ENCODE measurements around the gene NDNF.
A peak's percentile ranks its signal among the peaks of the same experiment; 100 is the strongest.

NDNF gene

GRCh38 chr4:121091941-121092340, 19.6 kb upstream of the NDNF start:
- DNase-seq: no peak
- Mint-ChIP-seq H3K4me3 (no peak overlapping the region), H3K36me3 (ENCODE audit: insufficient read depth) (no peaks in the 10 kb centered on the region), H3K27me3 (no peaks in the 10 kb centered on the region), H3K4me1 (ENCODE audit: low read depth in 2 of 2) (no peaks in the 10 kb centered on the region), H3K27ac (no peak overlapping the region), H3K9me3 (no peaks in the 10 kb centered on the region)
- no peak for ATAC-seq (replicated peaks)

- ATAC-seq (replicated peaks) (no peak), DNase-seq (no peak)
- Mint-ChIP-seq H3K27ac (no peak overlapping the region), H3K4me3 (no peak overlapping the region), H3K9me3 (no peaks in the 10 kb centered on the region), H3K27me3 (peaks cover 0 to 7% of the 10 kb centered on the region in 2 donors), H3K4me1 (ENCODE audit: low read depth in 2 of 2) (no peaks in the 10 kb centered on the region), H3K36me3 (ENCODE audit: insufficient read depth) (no peaks in the 10 kb centered on the region)
Measured at GRCh38 chr4:121088867-121089266, 16.5 kb upstream of the NDNF start.

GRCh38 chr4:121079376-121079775, 7.0 kb upstream of the NDNF start:
- Mint-ChIP-seq H3K27ac (no peak overlapping the region), H3K27me3 (peaks cover 23 to 27% of the 10 kb centered on the region in 2 donors)

GRCh38 chr4:121077496-121077895, 5.2 kb upstream of the NDNF start:
- Mint-ChIP-seq H3K27ac (no peak overlapping the region), H3K9me3 (no peaks in the 10 kb centered on the region), H3K27me3 (peaks cover 39 to 46% of the 10 kb centered on the region in 2 donors), H3K4me1 (ENCODE audit: low read depth in 2 of 2) (peaks cover 6 to 10% of the 10 kb centered on the region in 2 donors), H3K4me3 (no peak overlapping the region), H3K36me3 (ENCODE audit: insufficient read depth) (peaks cover 4% of the 10 kb centered on the region)
- DNase-seq (no peak), ATAC-seq (replicated peaks) (no peak)

More at GRCh38 chr4:121079376-121079775, 7.0 kb upstream of the NDNF start:
- peaks cover 0 to 3% of the 10 kb centered on the region in 2 donors for H3K4me1 Mint-ChIP-seq (ENCODE audit: low read depth in 2 of 2)
- no peaks in the 10 kb centered on the region for H3K36me3 Mint-ChIP-seq (ENCODE audit: insufficient read depth)
- no peak overlapping the region for H3K4me3 Mint-ChIP-seq
- H3K9me3 Mint-ChIP-seq: no peaks in the 10 kb centered on the region
- DNase-seq (no peak), ATAC-seq (replicated peaks) (no peak)

GRCh38 chr4:121076416-121076815, 4.1 kb upstream of the NDNF start:
- ATAC-seq (replicated peaks): no peak
- no peak overlapping the region for H3K27ac Mint-ChIP-seq
- H3K27me3 Mint-ChIP-seq: peaks cover 47 to 57% of the 10 kb centered on the region in 2 donors

DNA sequence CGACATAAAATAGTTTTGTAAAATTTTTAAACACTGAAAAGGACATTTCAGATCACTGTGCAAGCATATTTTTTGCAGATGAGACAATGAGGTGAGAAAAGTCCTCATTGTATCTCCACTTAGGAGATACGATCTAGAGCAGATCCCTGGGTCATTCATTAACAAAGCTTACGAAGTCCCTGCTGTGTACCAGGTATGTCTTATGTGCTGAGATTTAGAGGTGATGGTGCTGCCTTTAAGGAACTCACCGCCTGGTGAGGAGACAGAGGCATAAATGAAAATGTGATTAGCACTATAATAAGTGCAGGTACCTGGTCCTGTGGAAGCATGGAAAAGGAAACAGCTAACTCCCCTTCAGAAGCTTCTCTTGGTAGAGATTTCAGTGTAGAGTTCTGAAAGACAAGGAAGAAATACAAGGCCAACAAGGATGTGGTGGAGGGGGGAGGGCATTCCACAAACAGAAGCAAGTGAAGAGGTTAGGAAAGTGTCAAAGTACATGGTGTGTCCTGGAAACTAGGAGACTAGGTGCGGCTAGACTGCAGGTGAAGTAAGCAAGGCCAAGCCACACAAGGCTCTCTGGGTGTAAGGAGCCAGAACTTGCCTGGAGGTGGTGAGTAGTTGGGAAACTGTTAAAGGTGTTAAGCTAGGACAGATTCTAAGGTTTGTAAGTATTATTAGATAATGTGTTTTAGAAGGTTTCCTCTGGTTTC, 1.5 kb upstream of the NDNF start:
- no peaks in the 10 kb centered on the region for H3K9me3 Mint-ChIP-seq

More at GRCh38 chr4:121076416-121076815, 4.1 kb upstream of the NDNF start:
- Mint-ChIP-seq H3K9me3 (no peaks in the 10 kb centered on the region), H3K36me3 (ENCODE audit: insufficient read depth) (peaks cover 6% of the 10 kb centered on the region), H3K4me1 (ENCODE audit: low read depth in 2 of 2) (peaks cover 13 to 16% of the 10 kb centered on the region in 2 donors), H3K4me3 (no peak overlapping the region)
- no peak for DNase-seq

GRCh38 chr4:121073004-121073435, 685 bp upstream of the NDNF start:
- no peaks in the 10 kb centered on the region for H3K9me3 Mint-ChIP-seq
- peaks cover 70 to 81% of the 10 kb centered on the region in 2 donors for H3K27me3 Mint-ChIP-seq
- peaks cover 6% of the 10 kb centered on the region for H3K36me3 Mint-ChIP-seq (ENCODE audit: insufficient read depth)
- ATAC-seq (replicated peaks) (no peak), DNase-seq (no peak)
- H3K4me3 Mint-ChIP-seq: peak overlapping the region; percentile 86 to 89
- H3K4me1 Mint-ChIP-seq (ENCODE audit: low read depth in 2 of 2): peaks cover 18% of the 10 kb centered on the region in 2 donors
- H3K27ac Mint-ChIP-seq: peak overlapping the region in 1 of 2 donors; percentile 68

More for the DNA sequence above, 1.5 kb upstream of the NDNF start:
- H3K27me3 Mint-ChIP-seq: peaks cover 63 to 74% of the 10 kb centered on the region in 2 donors
- no peak for DNase-seq
- H3K27ac Mint-ChIP-seq: no peak overlapping the region
- no peak for ATAC-seq (replicated peaks)
- H3K4me1 Mint-ChIP-seq (ENCODE audit: low read depth in 2 of 2): peaks cover 18 to 21% of the 10 kb centered on the region in 2 donors
- H3K4me3 Mint-ChIP-seq: no peak overlapping the region
- H3K36me3 Mint-ChIP-seq (ENCODE audit: insufficient read depth): peaks cover 6% of the 10 kb centered on the region

DNA sequence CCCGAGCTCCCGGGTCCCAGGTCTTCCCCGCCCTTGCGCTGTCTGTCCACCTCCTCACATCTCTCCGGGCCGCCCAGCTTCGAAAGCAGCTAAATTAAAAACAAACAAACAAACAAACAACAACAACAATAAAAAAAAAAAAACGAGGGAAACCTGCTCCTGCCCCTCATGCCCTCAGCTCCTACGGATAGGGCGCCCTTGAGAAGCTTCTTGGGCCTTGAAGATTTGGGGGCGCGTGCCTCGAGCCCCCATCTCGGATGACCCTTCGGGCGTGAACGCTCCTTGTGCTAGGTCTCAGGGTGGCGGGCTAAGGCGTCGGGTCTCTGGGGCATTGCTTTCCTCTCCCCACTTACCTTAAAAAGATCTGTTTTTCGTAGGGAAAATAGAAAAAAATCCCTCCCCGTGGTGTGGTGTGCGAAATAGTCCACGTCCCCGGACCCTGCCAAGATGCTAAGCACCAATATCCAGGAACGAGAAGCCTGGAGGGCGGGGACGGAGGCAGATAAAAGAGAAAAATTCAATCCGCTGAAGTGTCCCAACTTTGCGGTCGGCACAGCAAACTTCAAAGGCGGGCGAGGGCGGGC, 603 bp downstream of the NDNF start:
- Mint-ChIP-seq H3K4me3 (peak overlapping the region; percentile 86 to 89), H3K36me3 (ENCODE audit: insufficient read depth) (peaks cover 6% of the 10 kb centered on the region), H3K27me3 (peaks cover 63 to 72% of the 10 kb centered on the region in 2 donors), H3K9me3 (no peaks in the 10 kb centered on the region), H3K27ac (peak overlapping the region in 1 of 2 donors; percentile 44), H3K4me1 (ENCODE audit: low read depth in 2 of 2) (peaks cover 18% of the 10 kb centered on the region in 2 donors)
- peak in 1 of 3 experiments; percentile 30 for DNase-seq
- ATAC-seq (replicated peaks): no peak

GRCh38 chr4:121070696-121071639, 1.4 kb downstream of the NDNF start:
- Mint-ChIP-seq H3K4me3 (peak overlapping the region; percentile 86 to 89), H3K27ac (no peak overlapping the region)
- ATAC-seq (replicated peaks): peak; percentile 11

GRCh38 chr4:121070274-121070673, 2.1 kb downstream of the NDNF start:
- no peak for DNase-seq
- Mint-ChIP-seq H3K27me3 (peaks cover 63 to 72% of the 10 kb centered on the region in 2 donors), H3K9me3 (no peaks in the 10 kb centered on the region), H3K4me1 (ENCODE audit: low read depth in 2 of 2) (peaks cover 18% of the 10 kb centered on the region in 2 donors), H3K27ac (no peak overlapping the region), H3K36me3 (ENCODE audit: insufficient read depth) (peaks cover 6% of the 10 kb centered on the region), H3K4me3 (peak overlapping the region; percentile 86 to 89)
- no peak for ATAC-seq (replicated peaks)

More at GRCh38 chr4:121070696-121071639, 1.4 kb downstream of the NDNF start:
- Mint-ChIP-seq H3K27me3 (peaks cover 63 to 72% of the 10 kb centered on the region in 2 donors), H3K4me1 (ENCODE audit: low read depth in 2 of 2) (peaks cover 18% of the 10 kb centered on the region in 2 donors), H3K9me3 (no peaks in the 10 kb centered on the region), H3K36me3 (ENCODE audit: insufficient read depth) (peaks cover 6% of the 10 kb centered on the region)
- DNase-seq: peak in 1 of 3 experiments; percentile 11

GRCh38 chr4:121069430-121069829, 2.9 kb downstream of the NDNF start:
- Mint-ChIP-seq H3K27ac (no peak overlapping the region), H3K4me3 (no peak overlapping the region), H3K27me3 (peaks cover 64 to 66% of the 10 kb centered on the region in 2 donors), H3K36me3 (ENCODE audit: insufficient read depth) (peaks cover 6% of the 10 kb centered on the region), H3K9me3 (no peaks in the 10 kb centered on the region), H3K4me1 (ENCODE audit: low read depth in 2 of 2) (peaks cover 18% of the 10 kb centered on the region in 2 donors)
- DNase-seq (no peak), ATAC-seq (replicated peaks) (no peak)

DNA sequence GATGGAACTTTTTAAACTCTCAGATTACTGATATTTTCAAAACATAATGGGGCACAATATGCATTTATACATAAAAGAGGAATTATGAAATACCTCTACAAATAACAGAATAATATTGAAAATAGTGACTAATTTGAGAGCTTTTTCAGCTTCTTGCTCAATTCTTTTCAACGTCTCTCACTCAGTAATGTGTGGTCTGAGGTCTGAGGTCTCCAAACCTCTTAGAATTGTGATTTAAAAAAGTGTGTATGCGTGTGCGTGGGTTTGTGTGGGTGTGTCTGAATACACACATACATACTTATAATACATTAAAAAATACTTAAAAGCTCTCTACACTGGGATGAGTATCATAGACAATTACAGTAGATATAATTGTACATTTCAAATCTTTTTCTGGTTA, 7.9 kb downstream of the NDNF start:
- DNase-seq: no peak

DNA sequence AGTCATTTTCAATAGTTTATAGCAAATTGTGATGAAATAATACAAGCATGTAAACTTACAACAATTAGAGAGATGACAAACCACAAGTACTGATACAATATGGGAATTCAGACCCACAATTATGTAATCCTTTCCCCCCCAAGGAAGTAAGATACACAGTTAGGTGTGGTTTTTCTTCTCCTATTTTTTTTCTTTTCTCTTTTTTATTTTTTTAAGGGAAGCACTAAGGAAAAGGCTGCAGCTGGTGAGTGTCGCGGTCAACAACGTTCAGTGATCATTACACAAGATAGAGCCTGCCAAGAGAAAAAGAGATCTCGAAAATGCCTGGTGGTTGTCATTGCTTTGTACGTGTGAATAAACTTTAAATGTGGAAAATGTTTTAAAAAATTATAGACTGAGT, 9.8 kb downstream of the NDNF start:
- Mint-ChIP-seq H3K4me1 (ENCODE audit: low read depth in 2 of 2) (no peaks in the 10 kb centered on the region), H3K36me3 (ENCODE audit: insufficient read depth) (no peaks in the 10 kb centered on the region), H3K27me3 (peaks cover 45 to 48% of the 10 kb centered on the region in 2 donors), H3K4me3 (no peak overlapping the region), H3K27ac (no peak overlapping the region), H3K9me3 (no peaks in the 10 kb centered on the region)
- DNase-seq (no peak), ATAC-seq (replicated peaks) (no peak)

More for the DNA sequence above, 7.9 kb downstream of the NDNF start:
- Mint-ChIP-seq H3K27me3 (peaks cover 44 to 47% of the 10 kb centered on the region in 2 donors), H3K9me3 (no peaks in the 10 kb centered on the region), H3K27ac (no peak overlapping the region), H3K36me3 (ENCODE audit: insufficient read depth) (no peaks in the 10 kb centered on the region), H3K4me3 (no peak overlapping the region), H3K4me1 (ENCODE audit: low read depth in 2 of 2) (no peaks in the 10 kb centered on the region)
- ATAC-seq (replicated peaks): no peak

All from effector memory CD8-positive, alpha-beta T cell (primary cell).